GM12873 (cell line): Measurements from ENCODE around the gene ZNF423.

ENCODE experiments used
- CTCF ChIP-seq: IDR thresholded peaks from 2 replicates; pipeline ENCODE4 v1.5.1; 2012; ENCODE audit warnings: low read depth, mild to moderate bottlenecking, moderate library complexity, low read length, control low read depth; ENCODE audit not compliant: insufficient read depth; ENCODE audit errors: missing control alignments

ZNF423 gene

GRCh38 chr16:49850558-49851467, 5.1 kb downstream of the ZNF423 start:
- no peak for TF ChIP-seq CTCF

- TF ChIP-seq CTCF, result no peak
These were observed 6.2 kb downstream of the ZNF423 start for GRCh38 chr16:49849754-49850108.

- no peak for TF ChIP-seq CTCF
These were observed 6.7 kb downstream of the ZNF423 start for GRCh38 chr16:49849037-49849753.

GRCh38 chr16:49848530-49848929, 7.4 kb downstream of the ZNF423 start:
- TF ChIP-seq CTCF, result no peak

GRCh38 chr16:49846800-49847199, 9.1 kb downstream of the ZNF423 start:
- no peak for TF ChIP-seq CTCF

GRCh38 chr16:49844359-49844758, 11.6 kb downstream of the ZNF423 start:
- TF ChIP-seq CTCF, result no peak

GRCh38 chr16:49843758-49844157, 12.2 kb downstream of the ZNF423 start:
- TF ChIP-seq CTCF, result no peak
